ENCODE results near the gene ABHD3.

DNA sequence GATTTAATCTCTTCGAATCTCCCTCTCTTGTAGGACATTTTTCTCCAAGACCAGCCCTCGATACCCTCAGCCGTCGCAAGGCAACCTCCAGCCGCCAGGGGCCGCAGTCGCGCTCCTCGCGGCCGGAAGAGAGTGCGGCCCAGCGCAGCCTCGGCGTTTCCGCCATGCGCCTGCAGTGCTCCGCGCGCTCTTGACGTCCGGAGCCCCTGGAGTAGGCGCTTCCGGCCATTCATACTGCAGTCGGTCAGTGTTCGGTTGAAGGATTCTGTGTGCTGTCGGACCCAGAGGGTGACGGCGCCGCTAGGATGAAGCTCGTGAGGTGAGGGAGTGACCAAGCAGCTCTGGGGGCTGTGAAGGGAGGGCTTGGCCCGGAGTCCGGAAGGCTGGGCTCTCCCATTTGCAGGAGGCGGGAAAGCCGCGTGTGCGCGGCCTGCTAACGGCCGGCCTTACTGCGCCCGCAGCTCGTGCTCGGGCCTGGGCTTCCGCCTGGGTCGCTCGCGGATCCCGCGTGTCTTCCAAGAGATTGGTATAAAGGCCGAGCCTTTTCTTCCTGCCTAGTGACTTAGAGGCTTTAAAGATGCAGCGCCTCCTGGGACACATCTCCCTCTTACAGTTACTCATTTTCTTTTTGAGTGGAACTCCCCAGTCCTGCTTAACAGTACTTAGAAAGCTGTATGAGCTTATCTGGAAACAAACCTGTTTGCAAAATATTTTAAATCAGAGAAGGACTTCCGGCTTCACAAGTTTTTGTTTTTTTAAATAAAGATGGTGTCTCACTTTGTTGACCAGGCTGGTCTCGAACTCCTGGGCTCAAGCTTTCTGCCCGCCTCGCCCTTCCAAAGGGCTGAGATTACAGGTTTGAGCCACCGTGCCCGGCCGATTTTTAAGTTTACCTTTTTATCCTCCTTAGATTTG, 92.2 kb downstream of the ABHD3 start, which contains the start of gene SNRPD1:
- TF ChIP-seq, protein P1, sequence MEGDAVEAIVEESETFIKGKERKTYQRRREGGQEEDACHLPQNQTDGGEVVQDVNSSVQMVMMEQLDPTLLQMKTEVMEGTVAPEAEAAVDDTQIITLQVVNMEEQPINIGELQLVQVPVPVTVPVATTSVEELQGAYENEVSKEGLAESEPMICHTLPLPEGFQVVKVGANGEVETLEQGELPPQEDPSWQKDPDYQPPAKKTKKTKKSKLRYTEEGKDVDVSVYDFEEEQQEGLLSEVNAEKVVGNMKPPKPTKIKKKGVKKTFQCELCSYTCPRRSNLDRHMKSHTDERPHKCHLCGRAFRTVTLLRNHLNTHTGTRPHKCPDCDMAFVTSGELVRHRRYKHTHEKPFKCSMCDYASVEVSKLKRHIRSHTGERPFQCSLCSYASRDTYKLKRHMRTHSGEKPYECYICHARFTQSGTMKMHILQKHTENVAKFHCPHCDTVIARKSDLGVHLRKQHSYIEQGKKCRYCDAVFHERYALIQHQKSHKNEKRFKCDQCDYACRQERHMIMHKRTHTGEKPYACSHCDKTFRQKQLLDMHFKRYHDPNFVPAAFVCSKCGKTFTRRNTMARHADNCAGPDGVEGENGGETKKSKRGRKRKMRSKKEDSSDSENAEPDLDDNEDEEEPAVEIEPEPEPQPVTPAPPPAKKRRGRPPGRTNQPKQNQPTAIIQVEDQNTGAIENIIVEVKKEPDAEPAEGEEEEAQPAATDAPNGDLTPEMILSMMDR (IDR thresholded peaks at IDR 0.05): peak; percentile 87 to 91 (median 88)
- TF ChIP-seq POLR2AphosphoS5 (IDR thresholded peaks at IDR 0.05; ENCODE audit: insufficient read depth in 1 of 2, low read depth in 1 of 2): peak; percentile 86 to 91
- TF ChIP-seq POLR2A (IDR thresholded peaks at IDR 0.05): no peak

Measured in vagina (tissue), 2 donors.